Breast epithelium (tissue), 3 donors: ENCODE data around the gene ATXN7L3B.

Experiments
- CTCF ChIP-seq, 3 donors: fragments of 450-650 bp; IDR thresholded peaks; one replicate each; pipeline ENCODE4 v1.5.1; 2016 to 2017; ENCODE audit warnings: antibody characterized with exemption in 3 of 3, mild to moderate bottlenecking in 3 of 3, moderate library complexity in 3 of 3
- POLR2A ChIP-seq: fragments of 450-650 bp; IDR thresholded peaks from one replicate; pipeline ENCODE4 v1.6.1; 2016; ENCODE audit warnings: antibody characterized with exemption, mild to moderate bottlenecking, moderate library complexity

DNA sequence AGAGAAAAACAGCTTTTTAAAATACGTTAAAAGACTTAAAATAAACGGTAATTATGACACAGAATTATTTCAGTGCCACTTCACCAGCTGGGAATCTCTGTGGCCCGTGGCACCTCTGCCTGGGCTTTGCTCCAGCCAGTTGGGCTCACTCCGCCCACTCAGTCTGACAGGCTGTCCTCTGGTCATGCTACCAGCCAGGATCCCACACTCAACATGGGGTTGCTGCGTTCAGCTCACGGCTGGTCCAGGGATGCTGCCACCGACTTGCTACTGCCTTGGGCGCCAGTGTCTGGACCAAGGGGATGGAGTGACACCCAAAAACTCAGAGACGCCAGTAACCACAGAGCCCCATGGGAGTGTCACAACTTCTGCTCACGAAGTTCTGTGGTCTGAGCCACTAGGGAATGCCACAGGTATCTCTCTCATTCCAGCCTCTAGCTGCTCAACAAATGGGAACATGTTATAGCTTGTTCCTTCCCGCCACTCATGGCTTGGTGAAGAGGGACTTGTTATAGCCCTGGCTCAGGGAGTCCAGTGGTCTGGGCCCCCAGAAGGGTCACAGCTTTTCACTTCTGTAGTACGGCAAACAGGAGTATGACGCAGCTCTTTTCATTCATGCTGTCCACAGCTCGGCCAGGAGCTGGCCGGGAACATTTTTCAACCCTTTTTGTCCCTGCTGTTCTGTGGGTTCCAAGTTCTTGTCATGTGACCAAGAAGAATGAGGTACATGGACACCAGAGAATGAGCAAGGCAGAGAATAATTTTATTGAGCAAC is 23.4 kb upstream of the ATXN7L3B start:
- TF ChIP-seq CTCF (IDR thresholded peaks at IDR 0.05) (no peak), POLR2A (no peak)
